GM19023 (cell line): Measurements from ENCODE around the gene STING1.
"Not testable (repeated sequence)": the region's sequence is repeated elsewhere in the genome, so short reads cannot be mapped to it uniquely, and the experiment has no call there.

Source experiments
- ATAC-seq: cut with Tn5 transposase; IDR thresholded peaks from one replicate; pipeline ENCODE4 v1.9.1; 2021; ENCODE audit warnings: mild to moderate bottlenecking, moderate library complexity; ENCODE audit not compliant: unreplicated experiment

STING1 gene

DNA sequence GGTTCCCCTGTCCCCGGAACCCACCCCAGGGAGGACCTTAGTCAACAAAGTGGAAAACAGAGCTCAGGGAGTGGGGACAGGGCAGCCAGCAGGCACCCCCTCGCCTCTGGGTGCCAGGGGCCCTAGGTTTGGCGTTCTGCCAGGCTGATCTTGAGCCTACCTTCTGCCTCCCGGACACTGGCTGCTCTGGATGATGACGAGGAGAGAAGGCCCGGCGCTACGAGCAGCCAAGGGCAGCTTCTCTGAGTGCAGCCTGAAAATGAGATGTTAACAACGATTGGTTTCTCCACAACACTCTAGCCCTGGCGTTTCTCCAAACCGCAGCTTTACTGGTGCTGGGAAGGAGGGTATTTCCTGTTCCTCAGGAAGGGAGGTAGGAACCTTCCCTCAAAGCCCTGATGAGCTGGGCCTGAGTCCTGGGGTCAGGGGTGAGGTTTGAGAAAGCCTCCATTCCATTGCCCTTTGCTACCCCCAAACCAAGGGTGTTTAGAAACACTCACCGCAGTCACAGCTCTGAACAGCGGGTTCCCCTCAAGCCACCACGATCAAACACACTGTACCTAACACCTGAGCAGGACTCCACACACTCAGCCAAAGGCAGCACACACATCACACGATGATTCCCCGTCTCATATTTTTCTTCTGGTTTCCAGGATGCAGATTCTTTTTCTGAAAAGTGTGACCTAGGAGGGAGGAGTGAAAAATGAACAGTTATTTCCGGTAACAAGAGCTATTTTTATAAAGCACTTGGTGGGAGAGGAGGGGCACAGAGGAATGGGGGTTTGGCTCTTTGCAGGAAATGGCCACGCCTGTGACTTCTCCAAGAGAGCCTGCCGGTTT, at the start of gene STING1:
Gene STING1 (minus strand): TSS at position 709 of the 840 bp plus-strand sequence. CDS start 1,054 bp downstream, outside the sequence.
- ATAC-seq, result no peak

DNA sequence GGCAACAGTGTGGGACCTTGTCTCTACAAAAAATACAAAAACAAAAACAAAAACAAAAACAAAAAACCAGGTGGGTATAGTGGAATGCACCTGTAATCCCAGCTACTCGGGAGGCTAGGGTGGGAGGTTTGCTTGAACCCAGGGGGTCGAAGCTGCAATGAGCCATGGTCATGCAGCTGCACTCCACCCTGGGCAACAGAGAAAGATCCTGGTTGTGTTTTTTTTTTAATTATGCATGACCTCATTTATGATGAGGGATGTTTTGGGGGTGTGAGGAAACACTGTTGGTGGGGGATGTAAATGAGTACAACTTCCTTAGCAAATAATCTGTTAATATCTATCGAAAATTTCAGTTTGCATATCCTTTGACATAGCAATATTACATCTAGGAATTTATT, 49.2 kb upstream of the STING1 start:
- ATAC-seq, result no peak

DNA sequence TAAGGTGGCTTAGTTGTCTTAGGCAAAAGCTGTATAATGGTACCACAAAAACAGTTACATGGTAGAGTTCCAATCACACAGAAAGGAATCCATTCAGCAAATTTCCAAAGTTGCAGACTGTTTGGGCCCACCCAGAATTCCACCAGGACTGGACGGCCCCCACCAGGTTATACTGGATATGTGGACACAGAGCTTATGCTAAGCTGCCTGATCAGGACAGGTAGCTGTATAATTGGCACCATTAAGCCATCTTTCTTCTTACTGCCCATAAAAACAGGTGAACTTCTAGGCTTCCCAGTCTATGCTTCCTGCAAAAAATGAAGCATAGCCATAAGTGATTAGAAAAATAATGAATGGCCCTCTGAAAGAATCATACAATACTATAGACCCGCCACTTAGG, 47.5 kb upstream of the STING1 start:
- ATAC-seq, result not testable (repeated sequence)

DNA sequence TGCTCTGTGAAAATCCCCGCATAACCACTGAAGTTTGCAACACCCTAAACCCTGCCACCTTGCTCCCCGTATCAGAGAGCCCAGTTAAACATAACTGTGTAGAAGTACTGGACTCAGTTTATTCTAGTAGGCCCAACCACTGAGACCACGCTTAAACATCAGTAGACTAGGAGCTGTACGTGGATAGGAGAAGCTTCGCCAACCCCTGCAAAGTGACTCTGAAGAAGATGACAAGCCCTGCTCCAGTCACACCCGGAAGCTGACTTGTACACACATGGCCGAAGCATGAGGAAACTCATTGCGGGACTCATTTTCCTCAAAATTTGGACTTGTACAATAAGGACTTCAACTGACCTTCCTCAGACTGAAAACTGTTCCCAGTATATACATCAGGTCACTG, 46.1 kb upstream of the STING1 start:
- not testable (repeated sequence) for ATAC-seq

DNA sequence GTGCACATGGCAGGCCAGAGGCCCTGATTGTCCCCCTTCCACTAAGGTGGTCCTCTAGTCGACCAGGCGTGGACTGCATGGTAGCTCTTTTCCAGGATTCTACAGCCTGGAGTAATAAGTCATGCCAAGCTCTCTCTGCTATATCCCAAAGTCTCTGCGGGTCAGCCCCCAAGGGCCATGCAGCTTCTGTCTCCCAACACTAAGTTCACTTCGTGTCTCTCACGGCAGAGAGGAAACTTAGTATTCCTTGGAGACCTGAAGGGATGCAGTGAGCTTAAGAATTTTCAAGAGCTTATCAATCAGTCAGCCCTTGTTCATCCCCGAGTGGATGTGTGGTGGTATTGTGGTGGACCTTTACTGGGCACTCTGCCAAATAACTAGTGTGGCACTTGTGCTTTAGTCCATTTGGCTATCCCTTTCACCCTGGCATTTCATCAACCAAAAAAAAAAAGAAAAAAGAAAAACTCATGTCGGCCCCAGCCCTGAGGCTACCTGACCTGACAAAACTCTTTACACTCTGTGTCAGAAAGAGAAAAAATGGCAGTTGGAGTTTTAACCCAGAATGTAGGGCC, 45.4 kb upstream of the STING1 start:
- ATAC-seq, result not testable (repeated sequence)

DNA sequence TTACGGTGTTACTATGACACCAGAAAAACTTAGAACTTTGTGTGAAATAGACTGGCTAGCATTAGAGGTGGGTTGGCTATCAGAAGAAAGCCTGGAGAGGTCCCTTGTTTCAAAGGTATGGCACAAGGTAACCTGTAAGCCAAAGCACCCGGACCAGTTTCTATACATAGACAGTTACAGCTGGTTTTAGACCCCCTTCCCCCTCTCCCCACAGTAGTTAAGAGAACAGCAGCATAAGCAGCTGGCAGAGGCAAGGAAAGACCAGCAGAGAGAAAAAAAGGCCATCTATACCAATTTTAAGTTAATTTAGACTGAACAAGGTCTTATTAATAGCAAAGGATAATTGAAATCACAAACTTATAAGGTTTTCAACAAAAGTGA, 44.5 kb upstream of the STING1 start:
- not testable (repeated sequence) for ATAC-seq

DNA sequence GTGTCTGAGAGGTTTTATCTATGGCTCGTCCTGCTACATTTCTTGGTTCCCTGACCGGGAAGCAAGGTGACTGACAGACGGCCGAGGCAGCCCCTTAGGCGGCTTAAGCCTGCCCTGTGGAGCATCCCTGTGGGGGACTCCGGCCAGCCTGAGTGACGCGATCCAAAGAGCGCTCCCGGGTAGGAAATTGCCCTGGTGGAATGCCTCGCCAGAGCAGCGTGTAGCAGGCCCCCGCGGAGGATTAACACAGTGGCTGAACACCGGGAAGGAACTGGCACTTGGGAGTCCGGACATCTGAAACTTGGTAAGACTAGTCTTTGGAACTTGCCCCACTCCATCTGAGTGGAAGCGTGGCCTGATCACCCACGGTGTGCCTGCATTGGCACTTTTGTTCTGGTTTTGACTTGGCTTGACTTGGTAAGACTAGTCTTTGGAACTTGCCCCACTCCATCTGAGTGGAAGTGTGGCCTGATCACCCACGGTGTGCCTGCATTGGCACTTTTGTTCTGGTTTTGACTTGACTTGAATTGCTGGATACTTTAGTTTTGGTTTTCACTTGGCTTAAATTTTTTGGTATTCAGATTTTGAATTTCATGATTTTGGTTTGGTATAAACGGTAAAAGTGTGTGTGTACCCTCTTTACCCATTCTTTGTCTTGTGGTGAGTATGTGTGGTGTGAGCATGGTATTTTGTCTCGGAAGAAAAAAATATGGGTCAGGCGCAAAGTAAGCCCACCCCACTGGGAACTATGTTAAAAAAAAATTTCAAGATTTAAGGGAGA, 43.9 kb upstream of the STING1 start:
- not testable (repeated sequence) for ATAC-seq

DNA sequence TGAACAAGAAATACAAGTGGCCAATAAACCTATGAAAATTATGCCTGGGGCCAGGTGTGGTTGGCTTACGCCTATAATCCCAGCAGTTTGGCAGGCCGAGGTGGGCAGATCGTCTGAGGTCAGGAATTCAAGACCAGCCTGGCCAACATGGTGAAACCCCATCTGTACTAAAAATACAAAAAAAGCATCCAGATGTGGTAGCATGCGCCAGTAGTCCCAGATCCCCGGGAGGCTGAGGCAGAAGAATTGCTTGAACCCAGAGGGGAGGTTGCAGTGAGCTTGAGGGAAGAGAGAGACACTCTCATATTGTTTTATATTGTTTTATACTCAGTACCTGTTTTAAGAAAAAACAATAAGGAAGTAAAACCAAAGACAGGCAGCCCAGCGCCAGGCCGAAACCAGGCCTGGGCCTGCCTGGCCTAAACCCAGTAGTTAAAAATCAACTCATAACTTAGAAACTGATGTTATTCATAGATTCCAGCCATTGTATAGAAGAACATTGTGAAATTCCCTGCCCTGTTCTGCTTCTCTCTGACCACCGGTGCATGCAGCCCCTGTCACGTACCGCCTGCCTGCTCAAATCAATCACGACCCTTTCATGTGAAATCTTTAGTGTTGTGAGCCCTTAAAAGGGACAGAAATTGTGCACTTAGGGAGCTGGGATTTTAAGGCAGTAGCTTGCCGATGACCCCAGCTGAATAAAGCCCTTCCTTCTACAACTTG, 43.2 kb upstream of the STING1 start:
- peak; percentile 34 for ATAC-seq

DNA sequence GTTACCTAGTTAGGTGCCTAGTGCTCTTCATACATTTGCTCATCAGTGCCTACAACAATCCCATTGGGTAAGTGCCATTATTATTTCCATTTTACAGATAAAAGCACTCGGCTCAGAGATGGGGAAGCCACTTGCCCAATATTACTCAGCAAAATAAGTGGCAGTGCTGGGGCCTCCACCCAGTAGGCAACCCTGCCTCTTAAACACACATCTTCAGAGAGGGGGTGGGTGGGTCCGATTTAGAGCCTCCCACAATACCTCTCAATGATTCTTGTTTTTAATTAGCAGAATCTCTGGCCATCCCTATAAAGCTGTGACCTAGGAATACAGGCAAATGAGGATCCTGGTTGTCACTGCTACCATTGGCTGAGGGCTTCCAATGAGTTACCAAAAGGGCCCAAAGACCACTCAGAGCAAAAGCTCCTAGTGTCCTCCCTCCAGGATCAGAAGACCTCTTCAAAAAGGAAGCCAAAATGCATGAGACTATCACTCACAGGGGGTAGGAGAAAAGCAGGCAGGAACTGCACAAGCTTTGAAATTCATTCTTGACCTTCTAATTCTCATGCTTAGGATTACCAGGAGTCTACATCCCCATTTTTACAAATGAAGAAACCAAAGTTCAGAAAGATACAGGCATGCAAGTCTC, 42.5 kb upstream of the STING1 start:
- peak; percentile 54 for ATAC-seq

DNA sequence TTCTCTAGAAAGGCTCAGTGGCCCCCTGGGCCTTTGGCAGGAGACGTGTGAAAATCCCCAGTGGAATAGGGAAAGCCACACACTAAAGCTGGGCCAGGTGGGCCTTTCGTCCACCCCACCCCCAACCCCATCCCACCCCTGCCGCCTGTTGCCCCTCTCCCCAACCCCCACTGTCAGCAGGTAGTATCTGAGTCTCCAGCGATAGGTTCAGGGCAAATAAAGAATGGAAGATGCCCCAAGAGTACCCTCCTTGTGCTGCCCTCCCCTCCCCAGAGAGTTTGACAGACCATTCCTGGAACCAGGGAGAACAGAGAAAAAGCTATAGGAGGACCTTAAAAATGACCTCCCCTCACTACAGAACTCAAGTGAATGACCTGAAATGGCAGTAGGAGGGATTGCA, 41.9 kb upstream of the STING1 start:
- ATAC-seq, result no peak

DNA sequence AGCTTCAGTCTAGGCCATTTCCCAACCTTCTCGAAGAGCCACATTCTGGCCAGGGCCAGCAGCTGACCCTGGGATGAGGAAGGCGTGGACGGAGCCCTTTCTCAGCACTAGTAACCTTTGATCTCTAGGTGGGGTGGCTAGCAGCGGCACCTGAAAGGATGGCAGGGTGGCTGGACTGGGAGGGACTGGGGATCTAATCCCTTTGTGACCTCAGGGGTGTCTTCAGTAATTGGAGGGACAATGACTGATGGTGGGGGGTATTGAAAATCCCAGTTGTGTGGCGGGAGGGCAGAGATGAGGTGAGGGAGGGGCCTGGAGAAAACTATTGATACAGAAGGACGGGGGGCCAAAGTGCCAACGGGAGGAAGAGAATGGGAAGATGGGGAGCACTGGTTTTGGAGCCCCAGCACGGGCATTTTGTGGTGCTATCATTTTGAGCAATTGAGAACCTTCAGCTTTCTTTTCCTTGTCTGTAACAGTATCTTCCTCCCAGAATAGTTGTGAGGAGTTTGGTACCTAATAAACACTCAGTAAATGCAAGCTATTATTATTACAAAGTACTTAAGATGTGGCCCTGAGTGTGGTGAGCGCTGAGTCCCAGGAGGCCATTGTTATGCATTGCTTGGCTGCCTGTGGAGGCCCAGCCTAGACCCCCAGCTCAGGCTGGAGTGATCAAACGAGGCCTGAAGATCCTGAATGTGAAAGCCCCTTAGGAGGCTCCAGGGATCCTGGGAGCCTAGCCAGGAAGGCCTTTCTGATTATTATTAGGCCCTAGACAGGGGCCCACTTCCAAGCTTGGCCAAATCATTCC, 41.3 kb upstream of the STING1 start:
- no peak for ATAC-seq

DNA sequence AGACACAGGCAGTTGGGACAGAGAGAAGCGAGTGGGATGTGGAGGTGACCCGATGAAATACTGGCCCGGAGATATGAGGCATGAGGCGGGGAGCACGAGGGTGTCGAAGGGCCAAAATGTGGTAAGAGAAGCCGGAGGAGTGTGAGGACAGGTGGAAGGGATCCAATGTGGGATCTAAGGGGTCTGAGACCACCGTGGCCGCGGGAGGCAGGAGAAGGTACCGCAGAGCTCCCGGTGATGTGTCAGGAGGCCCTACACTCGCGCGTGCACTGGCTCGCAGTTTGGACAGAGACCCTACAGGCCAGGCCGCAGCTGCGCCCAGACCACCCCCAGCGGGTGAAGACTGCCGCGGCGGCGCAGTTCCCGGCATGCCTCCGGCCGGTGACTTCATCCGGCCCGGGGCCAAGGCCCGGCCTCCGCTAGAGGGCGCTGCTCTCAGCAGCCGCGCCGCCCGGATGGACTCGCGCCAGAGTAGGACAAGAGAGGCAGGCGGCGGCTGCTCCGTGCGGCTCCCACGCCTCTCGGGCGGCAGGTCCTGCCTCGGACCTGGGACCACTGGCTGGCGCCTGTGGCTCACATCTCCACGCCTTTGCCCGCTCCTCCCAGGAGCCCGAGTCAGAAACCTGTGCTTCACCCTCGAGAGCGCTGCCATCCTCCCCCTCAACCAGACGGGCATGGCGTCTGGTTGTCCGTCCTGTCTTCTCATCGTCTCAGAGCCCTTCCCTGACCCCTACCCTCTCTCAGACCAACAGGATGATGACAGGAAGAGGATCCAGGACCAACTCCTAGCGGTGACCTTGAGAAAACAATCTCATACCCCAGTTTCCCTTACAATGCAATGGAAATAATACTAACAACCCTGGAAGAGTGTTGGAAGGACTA, 35.4 kb upstream of the STING1 start:
- ATAC-seq, result peak; percentile 86

DNA sequence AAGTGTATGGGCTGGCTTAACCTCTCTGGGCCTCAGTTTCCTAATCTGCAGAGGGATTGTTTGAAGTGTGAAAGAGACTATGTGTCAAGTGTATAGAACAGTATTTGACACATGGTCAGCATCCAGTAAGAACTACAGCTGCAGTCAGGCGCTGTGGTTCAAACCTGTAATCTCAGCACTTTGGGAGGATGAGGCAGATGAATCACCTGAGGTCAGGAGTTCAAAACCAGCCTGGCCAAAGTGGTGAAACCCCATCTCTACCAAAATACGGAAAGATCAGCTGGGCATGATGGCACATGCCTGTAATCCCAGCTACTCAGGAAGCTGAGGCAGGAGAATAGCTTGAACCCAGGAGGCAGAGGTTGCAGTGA, 31.9 kb upstream of the STING1 start:
- ATAC-seq, result no peak

DNA sequence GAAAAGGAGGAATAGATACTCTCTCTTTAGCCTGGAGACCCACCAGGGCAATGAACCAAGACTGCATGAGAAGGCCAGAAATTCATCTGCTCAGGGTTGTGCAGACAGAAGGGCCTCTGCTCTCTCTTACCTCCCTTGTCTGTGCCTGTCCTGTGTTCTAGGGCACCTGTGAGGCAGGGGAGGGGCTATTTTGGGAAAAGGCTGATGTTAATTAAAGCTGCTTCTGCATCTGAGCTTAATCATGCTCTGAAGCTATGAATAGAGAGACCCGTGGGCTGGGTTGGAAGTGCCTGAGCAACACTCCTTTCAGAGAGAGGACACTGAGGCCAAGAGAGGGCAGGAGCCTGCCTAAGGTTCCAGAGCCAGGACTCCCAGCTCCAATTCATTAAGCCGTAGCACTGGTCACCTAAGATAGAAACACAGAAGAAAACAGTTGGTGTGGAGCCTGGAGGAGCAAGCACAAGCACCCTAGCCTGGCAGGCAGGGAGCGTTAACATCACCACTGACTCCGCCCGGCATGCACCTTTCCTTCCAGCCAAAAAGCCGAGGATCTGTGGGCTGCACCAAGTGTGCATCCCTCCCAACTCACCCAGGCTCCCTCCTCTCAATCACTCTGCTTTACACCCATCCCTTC, 31.4 kb upstream of the STING1 start:
- ATAC-seq, result no peak

DNA sequence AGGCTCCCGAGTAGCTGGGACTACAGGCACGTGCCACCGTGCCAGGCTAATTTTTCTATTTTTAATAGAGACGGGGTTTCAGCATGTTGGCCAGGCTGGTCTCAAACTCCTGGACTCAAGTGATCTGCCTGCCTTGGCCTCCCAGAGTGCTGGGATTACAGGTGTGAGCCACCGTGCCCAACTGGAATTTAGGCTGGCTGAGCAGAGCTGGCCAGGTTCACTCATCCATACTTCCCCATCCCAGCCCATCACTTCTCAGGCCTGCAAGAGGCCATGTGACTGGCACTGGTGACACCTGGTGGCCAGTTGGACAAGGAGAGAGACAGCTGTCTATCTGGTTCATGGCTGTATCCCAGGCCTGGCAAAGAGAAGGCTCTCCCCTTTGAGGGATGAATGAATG, 30.9 kb upstream of the STING1 start:
- not testable (repeated sequence) for ATAC-seq

DNA sequence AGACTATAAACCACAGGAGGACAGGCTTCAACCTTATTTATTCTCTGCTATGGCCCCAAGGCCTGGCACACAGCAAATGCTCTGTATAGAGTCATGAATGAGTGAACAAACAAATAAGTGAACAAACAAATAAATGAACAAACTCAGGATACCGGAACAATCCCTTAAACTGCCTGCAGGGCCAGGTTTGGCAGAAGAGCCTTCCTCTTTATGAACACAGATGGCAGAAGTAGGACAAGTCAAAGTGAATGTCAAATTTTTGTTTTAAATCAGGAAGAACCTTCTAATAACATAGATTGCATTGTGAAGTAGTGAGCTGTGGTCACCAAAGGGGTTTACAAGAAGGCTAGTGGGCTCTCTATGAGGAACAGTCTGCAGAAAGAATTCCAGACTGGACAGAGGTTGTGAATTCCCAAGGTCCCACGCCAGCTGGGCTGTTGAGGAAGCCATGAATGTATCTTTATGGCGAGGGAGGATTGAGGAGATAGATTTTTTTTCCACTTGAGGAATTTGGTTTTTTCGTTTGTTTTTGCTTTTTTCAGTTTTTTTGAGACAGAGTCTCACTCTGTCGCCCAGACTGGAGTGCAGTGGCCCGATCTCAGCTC, 30.3 kb upstream of the STING1 start:
- ATAC-seq, result no peak

DNA sequence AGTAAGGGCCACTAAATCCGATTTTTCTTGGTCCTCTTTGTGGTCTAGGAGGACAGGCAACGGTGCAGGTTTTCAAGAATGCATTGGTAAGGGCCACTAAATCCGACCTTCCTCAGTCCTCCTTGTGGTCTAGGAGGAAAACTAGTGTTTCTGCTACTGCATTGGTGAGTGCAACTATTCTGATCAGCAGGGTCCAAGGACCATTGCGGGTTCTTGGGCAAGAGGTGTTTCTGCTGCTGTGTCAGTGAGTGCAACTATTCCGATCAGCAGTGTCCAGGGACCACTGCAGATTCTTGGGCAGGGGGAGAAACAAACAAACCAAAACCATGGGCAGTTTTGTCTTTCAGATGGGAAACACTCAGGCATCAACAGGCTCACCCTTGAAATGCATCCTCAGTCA, 22.2 kb upstream of the STING1 start:
- ATAC-seq, result not testable (repeated sequence)

DNA sequence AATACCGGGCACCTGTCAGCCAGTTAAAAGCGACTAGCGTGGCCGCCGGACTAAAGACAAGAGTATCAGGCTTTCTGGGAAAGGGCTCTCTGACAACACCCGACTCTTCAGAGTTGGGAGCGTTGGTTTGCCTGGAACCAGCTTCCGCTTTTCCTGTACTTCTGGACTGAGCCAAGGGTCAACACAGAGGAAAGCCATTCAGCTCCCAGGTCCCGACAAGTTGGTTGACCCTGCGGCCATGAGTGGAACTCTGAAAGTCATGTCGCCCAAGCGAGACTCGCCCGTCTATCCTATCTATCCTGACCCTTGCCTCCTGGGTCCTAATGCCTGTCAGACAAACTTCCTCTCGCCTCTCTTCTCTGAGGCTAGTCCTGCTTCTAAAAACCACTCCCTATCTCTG, 21.3 kb upstream of the STING1 start:
- ATAC-seq, result not testable (repeated sequence)
